ENCODE data around the gene QSOX2.

Gene QSOX2

DNA sequence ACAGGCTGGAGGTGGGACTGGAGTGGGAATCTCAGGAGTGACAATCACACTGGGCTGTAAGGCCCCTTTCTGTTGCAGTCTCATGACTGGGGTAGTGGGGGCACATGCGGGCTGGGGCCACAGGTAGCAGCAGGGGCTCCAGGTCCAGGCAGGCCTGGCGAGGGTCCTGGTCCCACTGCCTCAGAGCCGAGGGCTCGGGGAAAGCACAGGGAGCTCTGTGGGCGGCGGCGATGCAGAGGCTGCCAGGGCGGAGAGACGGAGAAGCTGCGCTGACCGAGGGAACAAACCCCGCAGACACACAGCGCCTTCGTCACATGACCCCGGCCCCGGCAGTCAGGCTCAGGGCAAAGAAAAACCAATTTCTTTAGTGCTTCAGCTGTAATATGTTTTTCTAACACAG is 35.3 kb downstream of the QSOX2 start:
- H3K36me3 Mint-ChIP-seq (ENCODE audit: low read depth) = peaks cover 27% of the 10 kb centered on the region

DNA sequence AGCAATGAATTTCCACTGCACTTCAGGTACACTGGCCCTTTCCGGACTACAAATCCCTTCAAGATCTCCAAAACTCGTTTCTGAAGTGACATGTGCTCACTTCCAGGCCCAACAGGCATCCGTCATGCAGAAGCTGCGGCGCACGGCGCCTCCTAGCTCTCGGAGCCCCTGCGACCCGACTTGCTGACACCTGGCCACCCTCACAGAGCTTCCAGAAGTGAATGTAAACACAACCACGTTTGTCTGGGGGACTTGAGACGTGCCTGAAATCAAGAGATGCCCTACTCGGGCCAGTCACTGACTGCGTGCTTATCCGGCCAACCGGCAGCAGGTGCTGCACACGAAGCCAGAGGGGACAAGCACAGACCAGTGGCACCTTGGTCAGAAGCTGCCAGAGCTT is 35.8 kb downstream of the QSOX2 start:
- Mint-ChIP-seq H3K27ac (no peak overlapping the region), H3K4me1 (ENCODE audit: low read depth) (no peaks in the 10 kb centered on the region), H3K27me3 (ENCODE audit: low read depth) (peaks cover 2% of the 10 kb centered on the region), H3K36me3 (ENCODE audit: low read depth) (peaks cover 23% of the 10 kb centered on the region), H3K9me3 (peaks cover 4% of the 10 kb centered on the region), H3K4me3 (no peak overlapping the region)
- no peak for DNase-seq (ENCODE audit: low spot score)

More for the DNA sequence above, 35.3 kb downstream of the QSOX2 start:
- Mint-ChIP-seq H3K4me1 (ENCODE audit: low read depth) (no peaks in the 10 kb centered on the region), H3K27me3 (ENCODE audit: low read depth) (peaks cover 2% of the 10 kb centered on the region), H3K9me3 (peaks cover 4% of the 10 kb centered on the region), H3K27ac (no peak overlapping the region), H3K4me3 (no peak overlapping the region)
- no peak for DNase-seq (ENCODE audit: low spot score)

DNA sequence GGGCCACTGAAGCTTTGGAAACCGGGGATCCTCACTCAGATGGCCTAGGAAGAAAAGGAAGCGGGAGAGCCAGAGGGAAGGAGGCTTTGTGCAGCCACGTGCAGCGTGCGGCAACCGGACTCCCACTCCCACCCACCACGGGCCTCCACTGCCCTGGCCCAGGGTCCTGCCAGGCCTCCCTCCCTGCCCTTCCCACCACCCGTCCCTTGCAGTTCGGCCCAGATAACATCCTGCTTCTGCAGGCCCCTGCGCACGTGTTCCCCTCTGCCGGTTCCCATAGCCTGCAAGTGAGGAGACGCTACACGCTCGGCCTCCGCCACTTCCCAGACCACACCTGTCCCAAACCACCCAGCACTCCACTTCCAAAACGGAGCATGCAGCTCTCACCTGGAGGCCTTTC is 36.4 kb downstream of the QSOX2 start:
- Mint-ChIP-seq H3K27me3 (ENCODE audit: low read depth) (peaks cover 4% of the 10 kb centered on the region), H3K36me3 (ENCODE audit: low read depth) (peaks cover 17% of the 10 kb centered on the region), H3K4me3 (no peak overlapping the region), H3K9me3 (peaks cover 4% of the 10 kb centered on the region), H3K4me1 (ENCODE audit: low read depth) (no peaks in the 10 kb centered on the region), H3K27ac (no peak overlapping the region)
- DNase-seq (ENCODE audit: low spot score) = no peak

DNA sequence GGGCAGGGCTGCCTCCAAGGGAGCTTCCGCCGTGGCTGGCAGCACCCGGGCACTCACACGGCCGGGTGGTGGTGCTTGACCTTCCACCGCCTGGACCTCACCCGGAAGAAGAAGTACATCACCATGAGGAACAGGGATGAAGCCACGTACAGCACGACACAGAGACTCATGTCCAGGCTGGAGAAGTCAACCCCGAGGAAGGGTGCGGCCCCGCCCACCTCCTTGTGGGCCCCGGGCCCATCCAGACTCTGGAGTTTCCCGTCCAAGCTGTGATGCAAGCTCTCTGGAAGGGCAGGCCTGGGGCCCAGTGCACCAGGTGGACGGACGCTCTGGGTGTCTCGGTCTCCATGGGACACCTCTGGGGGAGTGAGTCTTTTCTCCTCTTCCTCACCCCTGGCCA is 36.9 kb downstream of the QSOX2 start:
- no peak for DNase-seq (ENCODE audit: low spot score)
- Mint-ChIP-seq H3K27me3 (ENCODE audit: low read depth) (peaks cover 10% of the 10 kb centered on the region), H3K27ac (no peak overlapping the region), H3K4me3 (no peak overlapping the region), H3K36me3 (ENCODE audit: low read depth) (peaks cover 12% of the 10 kb centered on the region), H3K4me1 (ENCODE audit: low read depth) (no peaks in the 10 kb centered on the region), H3K9me3 (peaks cover under 1% of the 10 kb centered on the region)

DNA sequence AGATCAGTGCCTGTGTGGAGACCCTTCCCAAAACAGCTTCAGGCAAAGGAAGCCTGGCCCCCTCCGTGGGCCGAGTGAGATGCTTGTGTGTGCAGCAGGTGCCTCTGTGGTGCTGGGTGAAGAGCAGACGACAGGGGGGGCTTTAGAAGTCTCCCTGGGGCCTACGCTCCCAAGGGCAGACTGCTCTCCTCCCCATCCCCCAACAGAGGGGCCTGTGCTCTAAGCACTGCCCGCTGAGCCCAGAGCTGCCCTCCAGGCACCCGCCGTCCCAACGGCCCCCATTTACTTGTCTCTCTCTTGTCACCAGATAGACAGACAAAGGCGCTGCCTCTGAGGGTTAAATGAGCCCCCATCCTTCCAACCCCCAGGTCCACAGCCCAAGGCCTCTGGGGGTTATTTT is 38.0 kb downstream of the QSOX2 start:
- H3K9me3 Mint-ChIP-seq = no peaks in the 10 kb centered on the region
- H3K36me3 Mint-ChIP-seq (ENCODE audit: low read depth) = peaks cover 3% of the 10 kb centered on the region
- H3K27ac Mint-ChIP-seq = no peak overlapping the region
- H3K4me3 Mint-ChIP-seq = no peak overlapping the region
- no peak for DNase-seq (ENCODE audit: low spot score)
- peaks cover 15% of the 10 kb centered on the region for H3K27me3 Mint-ChIP-seq (ENCODE audit: low read depth)
- no peaks in the 10 kb centered on the region for H3K4me1 Mint-ChIP-seq (ENCODE audit: low read depth)

DNA sequence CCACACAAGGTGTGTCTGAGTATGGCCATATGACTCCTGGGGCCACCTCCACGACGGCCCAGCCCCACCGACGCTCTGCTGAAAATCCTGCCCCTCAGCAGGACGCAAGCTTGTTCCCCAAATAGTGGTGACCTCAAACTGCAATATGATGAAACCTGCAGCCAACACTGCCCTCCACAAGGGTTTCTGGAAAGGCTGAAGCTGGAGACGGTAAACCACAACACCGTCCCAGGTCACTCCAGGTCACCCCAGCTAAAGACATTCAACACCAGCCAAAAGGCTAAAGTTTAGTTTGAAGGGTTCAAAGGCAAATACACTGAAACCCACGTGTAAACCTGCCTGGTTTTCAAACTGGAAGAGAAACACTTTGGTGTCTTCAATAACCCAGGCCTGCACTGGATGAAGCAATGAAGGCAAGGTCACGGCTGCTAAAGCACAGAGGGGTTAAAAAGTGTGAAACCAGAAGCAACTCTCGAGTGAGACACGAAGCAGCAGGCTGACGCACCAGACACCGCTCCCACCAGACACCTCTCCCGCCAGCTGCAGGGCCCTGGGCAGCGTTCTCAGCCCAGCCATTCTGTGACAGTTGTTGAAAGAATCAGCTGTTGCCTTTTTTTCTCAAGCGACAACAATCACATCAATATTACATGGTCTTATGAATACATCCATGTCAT is 38.9 kb downstream of the QSOX2 start:
- H3K4me3 Mint-ChIP-seq = no peak overlapping the region
- no peaks in the 10 kb centered on the region for H3K4me1 Mint-ChIP-seq (ENCODE audit: low read depth)
- no peak for DNase-seq (ENCODE audit: low spot score)
- H3K36me3 Mint-ChIP-seq (ENCODE audit: low read depth) = peaks cover 2% of the 10 kb centered on the region
- no peaks in the 10 kb centered on the region for H3K9me3 Mint-ChIP-seq
- peaks cover 17% of the 10 kb centered on the region for H3K27me3 Mint-ChIP-seq (ENCODE audit: low read depth)
- no peak overlapping the region for H3K27ac Mint-ChIP-seq

DNA sequence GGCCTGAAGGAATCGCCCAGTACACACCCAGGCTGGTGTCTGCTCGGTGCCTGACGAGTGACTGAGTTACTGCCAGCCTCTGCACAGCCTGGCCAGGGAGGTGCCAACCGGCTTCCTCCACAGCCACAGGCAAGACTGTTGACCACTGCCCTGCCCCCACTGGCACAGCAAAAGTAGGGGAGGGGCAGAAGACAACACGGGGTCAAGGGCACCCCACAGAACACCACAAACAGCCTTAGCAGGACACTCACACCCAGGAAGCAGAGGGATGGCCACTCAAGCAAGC is 40.0 kb downstream of the QSOX2 start:
- Mint-ChIP-seq H3K36me3 (ENCODE audit: low read depth) (peaks cover 2% of the 10 kb centered on the region), H3K9me3 (no peaks in the 10 kb centered on the region), H3K27me3 (ENCODE audit: low read depth) (peaks cover 24% of the 10 kb centered on the region), H3K27ac (no peak overlapping the region), H3K4me1 (ENCODE audit: low read depth) (no peaks in the 10 kb centered on the region), H3K4me3 (no peak overlapping the region)
- DNase-seq (ENCODE audit: low spot score) = no peak

DNA sequence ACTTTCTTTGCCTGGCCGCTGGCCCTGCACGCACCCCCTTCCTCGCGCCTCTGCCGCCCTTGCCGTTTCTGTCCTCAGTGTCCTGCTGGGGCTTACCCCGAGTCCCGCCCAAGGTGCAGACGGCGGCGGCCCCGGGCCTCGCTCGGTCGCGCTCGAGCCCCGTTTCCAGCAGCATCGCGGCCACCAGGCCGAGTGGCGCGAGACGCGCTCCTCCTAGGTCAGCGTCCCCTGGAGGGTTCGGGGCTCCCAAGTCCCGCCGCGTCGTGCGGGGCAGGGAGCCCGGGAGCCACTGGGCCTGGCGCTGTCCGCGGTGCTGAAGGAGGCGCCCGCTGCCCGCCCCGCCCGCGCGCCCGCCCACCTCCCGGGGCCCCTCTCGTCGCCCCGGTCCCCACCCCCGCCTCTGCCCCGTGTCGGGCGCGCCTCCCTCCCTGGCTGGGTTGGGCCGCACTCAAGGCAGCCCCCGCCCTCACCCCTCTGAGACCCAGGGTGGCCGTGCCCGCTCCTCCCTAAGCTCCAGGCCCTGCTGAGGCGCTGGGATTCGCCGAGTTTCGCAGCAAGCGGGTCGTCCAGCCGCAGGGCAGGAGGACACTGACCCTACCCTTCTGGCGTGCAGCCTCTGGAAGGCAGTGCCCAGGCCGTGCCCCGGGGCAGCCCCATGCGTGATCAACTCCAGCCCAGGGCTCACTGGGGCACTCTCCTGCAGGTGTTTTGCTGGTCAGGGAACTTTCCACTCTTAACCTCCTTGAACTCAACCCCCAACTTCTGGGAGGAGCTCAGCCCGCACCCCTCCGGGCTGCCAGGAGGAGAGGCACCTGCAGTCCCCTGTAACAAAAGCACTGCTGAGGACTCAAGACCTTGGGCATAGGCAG is 40.5 kb downstream of the QSOX2 start, which contains the start of gene LHX3:
TSS of gene LHX3 (minus strand) at position 291 of the 869 bp plus-strand sequence. CDS start at position 175, 116 bp downstream.
- Mint-ChIP-seq H3K27ac (no peak within 1 kb of the TSS), H3K27me3 (ENCODE audit: low read depth) (peaks cover 30% of the 10 kb centered on the region), H3K9me3 (no peaks in the 10 kb centered on the region), H3K36me3 (ENCODE audit: low read depth) (peaks cover 2% of the 10 kb centered on the region), H3K4me3 (no peak within 1 kb of the TSS), H3K4me1 (ENCODE audit: low read depth) (no peaks in the 10 kb centered on the region)
- no peak for DNase-seq (ENCODE audit: low spot score)

DNA sequence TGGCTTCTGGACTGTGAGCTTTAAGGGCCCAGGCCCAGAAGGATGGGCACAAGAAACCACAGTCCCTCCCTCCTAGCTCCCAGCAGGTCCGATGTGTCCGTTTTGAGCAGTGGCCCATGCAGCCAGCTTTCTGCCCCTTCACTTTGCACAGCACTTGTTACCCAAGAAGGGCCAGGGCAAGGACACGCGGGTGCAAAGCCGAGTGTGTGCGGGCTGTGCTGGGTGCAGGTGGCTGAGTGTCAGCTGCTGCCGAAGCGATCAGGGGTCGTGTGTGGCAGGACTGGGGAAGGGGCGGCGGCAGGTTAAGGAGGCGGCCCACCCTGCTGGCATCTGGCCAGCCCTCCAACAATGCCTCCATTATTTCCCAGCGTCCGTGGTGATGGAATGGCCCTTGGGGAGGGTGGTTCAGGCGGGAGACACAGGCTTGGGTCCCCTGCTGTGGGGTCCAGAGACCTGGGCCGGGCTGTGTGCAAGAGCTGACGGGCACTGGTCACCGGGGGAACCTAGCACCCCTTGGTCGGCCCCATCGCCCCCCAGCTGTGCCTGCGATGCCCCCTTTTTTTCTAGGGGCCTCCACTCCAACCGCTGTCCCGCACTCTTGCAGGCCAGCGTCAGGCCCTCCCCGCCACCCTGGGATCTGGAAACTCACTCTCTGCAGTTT is 41.3 kb downstream of the QSOX2 start:
- no peak overlapping the region for H3K27ac Mint-ChIP-seq
- H3K27me3 Mint-ChIP-seq (ENCODE audit: low read depth) = peaks cover 32% of the 10 kb centered on the region
- no peak overlapping the region for H3K4me3 Mint-ChIP-seq
- H3K4me1 Mint-ChIP-seq (ENCODE audit: low read depth) = no peaks in the 10 kb centered on the region
- DNase-seq (ENCODE audit: low spot score) = no peak
- H3K9me3 Mint-ChIP-seq = no peaks in the 10 kb centered on the region
- H3K36me3 Mint-ChIP-seq (ENCODE audit: low read depth) = peaks cover 2% of the 10 kb centered on the region

DNA sequence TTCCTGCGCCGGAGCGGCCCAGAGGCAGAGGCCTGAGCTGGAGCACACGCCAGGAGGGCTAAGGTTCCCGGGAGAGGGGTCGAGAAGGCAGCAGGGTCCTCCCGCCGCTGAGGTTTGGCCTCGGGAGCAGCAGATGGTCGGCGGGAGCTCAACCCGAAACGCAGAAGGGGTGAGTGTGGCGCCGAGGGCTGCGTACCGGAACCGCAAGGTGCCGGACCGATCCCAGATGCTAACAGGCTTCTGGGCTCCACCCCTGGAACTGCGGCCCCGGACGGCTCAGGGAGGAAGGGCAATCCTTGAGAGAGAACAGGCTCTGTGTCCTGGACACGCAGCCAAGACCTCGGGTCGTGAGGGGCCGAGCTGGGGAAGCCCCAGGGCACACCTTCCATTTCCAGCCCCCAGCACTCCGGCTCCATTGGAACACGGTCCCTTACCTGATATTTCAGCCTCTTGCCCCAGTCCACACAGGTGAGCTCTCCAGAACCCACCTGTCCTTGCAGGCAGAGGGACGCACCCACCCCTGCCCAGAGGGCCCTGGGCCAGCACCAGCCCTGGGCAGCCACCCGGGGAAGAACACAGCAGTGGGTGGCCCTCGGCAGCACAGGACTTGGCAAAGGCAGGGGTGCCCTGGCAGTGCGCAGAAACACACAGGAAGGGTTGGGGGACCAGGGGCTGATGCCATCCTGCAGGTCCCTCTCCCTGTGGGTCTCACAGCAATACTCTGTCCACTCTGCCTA is 42.0 kb downstream of the QSOX2 start:
- Mint-ChIP-seq H3K4me1 (ENCODE audit: low read depth) (no peaks in the 10 kb centered on the region), H3K36me3 (ENCODE audit: low read depth) (peaks cover 2% of the 10 kb centered on the region), H3K4me3 (no peak overlapping the region), H3K27ac (no peak overlapping the region), H3K9me3 (no peaks in the 10 kb centered on the region), H3K27me3 (ENCODE audit: low read depth) (peaks cover 33% of the 10 kb centered on the region)
- DNase-seq (ENCODE audit: low spot score) = no peak

DNA sequence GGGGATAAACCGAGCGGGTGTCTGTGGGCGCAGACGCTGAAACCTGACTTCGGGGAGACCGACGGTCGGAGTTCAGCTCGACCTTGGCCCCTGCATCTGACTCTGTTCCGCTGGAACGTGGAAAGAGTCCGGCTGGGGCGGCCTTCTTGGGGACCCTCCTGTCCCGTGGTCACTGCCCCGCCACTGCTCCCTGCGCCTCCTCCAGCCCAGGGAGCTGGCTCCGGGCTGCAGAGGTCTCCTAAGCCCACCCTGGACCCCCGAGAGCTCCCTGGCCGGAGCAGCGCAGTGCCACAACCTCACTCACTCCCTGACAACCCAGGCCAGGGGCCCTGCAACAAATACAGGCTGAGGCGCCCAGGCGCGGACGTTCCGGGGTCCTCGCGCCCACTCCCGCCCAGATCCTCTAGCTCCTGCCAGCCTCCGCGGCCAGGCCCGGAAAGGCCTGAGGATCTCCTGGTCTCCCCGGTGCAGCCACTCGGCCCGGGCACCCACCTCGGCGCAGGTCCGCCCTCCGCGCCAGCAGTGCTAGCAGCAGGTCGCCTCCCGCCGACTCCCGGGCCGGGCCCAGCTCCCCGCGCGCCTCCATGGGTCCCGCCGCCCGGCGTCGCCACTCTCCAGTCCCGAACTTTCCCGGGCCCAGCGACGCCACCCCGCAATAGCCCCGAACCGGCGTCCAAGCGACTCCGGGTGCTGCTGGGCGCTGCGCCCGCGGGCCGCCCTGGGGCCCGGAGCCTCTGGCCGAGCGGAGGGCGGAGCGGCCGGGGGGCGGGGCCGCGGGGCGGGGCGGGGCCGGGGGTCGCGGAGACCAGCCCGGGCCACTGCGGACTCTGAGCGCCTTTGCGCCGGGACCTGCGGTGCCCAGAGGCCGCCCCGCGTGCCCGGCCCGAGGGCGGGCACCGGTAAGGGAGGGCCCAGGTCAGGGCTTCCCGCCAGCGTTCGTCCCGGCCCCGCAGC is 42.9 kb downstream of the QSOX2 start:
- Mint-ChIP-seq H3K4me1 (ENCODE audit: low read depth) (no peaks in the 10 kb centered on the region), H3K27me3 (ENCODE audit: low read depth) (peaks cover 42% of the 10 kb centered on the region)

DNA sequence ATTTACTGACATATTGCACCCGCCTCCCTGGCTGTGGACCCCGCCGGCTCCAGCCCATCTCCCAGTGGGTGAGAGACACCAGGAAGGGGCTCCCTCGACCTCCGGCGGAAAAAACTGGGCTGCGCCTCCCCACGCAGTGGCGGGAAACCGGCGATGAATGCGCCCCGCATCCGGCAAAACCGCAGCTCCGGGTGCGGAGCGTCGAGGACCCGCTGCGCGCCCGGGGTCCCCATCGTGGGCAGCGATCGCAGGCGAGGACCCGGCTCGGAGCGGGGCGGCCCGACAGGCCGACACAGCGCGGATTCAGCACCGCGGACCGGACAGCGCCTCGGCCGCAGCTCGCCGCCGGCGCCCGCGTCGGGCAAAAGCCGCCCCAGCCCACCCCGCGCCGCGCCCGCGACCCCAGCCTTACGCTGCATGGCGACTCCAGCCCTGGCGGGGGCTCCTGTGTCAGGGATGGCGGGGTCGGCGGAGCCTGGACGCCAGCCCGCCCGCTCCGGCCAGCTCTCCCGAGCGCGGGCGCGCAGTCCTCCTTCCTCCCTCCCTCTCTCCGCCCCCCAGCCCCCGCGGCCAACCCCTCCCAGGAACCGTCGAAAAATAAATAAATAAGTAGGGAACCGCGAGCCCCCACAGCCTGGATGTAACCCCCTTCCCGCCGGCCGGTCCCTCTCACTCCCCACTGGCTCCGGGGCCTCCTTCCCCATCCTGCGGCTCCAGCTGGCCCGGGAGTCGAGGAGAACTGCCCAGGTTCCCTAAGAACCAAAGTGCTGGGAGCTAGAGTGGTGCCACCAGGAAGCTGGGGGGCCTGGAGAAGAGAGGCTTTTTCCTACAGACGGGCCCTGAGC is 43.8 kb downstream of the QSOX2 start:
- Mint-ChIP-seq H3K27ac (no peak overlapping the region), H3K27me3 (ENCODE audit: low read depth) (peaks cover 46% of the 10 kb centered on the region), H3K36me3 (ENCODE audit: low read depth) (no peaks in the 10 kb centered on the region), H3K4me3 (no peak overlapping the region), H3K9me3 (no peaks in the 10 kb centered on the region), H3K4me1 (ENCODE audit: low read depth) (peaks cover under 1% of the 10 kb centered on the region)
- no peak for DNase-seq (ENCODE audit: low spot score)

More for the DNA sequence above, 42.9 kb downstream of the QSOX2 start:
- Mint-ChIP-seq H3K4me3 (no peak overlapping the region), H3K36me3 (ENCODE audit: low read depth) (peaks cover 2% of the 10 kb centered on the region), H3K27ac (no peak overlapping the region), H3K9me3 (no peaks in the 10 kb centered on the region)
- no peak for DNase-seq (ENCODE audit: low spot score)

Measured in T-helper 2 cell treated with Interferon-gamma antibody and Interleukin-4, amounts not matched to agents 5 μg/mL and 100 μg/mL, for 36 hours (primary cell).